GM13976 (cell line): ENCODE measurements around the gene REEP6.
"Not testable (repeated sequence)": the region's sequence is repeated elsewhere in the genome, so short reads cannot be mapped to it uniquely, and the experiment has no call there.

Experiments used
- DNase-seq: peaks from one replicate; pipeline ENCODE4 v3.0.0; 2012; ENCODE audit warnings: low spot score
- in situ Hi-C: fragments of 300-500 bp; cut with MboI; formaldehyde crosslinking; loops from one replicate; pipeline ENCODE4 v1.12.0; 2022; ENCODE audit warnings: low sequenced_read_pairs, mixed read lengths, inconsistent platforms; ENCODE audit not compliant: unreplicated experiment
- TF ChIP-seq, protein P1 (sequence below): IDR thresholded peaks from 2 replicates; pipeline ENCODE4 v1.5.1; 2012; ENCODE audit warnings: borderline replicate concordance, mild to moderate bottlenecking; ENCODE audit not compliant: insufficient read depth; ENCODE audit errors: extremely low read depth, missing control alignments, control extremely low read depth

REEP6 gene

DNA sequence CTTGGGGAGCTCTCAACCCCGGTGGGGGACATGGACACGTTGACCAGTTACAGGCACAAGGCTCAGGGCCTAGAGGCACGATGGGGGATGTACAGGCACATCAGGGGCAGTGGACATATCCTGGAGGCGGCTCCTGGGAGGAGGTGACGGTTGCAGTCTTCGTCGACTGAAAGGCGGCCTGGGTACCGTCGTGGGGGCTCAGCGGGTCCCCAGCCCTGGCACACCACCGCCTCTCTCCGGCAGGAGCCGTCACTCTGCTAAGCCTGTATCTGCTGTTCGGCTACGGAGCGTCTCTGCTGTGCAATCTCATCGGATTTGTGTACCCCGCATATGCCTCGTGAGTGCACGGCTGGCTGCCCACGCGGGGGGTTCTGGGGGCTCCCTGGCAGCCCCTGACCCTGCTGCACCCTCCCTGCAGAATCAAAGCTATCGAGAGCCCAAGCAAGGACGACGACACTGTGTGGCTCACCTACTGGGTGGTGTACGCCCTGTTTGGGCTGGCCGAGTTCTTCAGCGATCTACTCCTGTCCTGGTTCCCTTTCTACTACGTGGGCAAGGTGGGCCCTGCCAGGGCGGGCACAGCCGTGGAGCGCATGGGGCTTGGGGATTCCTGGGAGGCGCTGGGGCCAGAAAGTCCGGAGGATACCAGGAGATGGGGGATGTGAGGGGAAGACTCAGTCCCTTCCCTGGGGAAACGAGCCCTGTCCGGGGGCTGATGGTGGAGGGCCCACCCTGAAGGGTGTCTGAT, 4.2 kb downstream of the REEP6 start:
- TF ChIP-seq, protein P1, sequence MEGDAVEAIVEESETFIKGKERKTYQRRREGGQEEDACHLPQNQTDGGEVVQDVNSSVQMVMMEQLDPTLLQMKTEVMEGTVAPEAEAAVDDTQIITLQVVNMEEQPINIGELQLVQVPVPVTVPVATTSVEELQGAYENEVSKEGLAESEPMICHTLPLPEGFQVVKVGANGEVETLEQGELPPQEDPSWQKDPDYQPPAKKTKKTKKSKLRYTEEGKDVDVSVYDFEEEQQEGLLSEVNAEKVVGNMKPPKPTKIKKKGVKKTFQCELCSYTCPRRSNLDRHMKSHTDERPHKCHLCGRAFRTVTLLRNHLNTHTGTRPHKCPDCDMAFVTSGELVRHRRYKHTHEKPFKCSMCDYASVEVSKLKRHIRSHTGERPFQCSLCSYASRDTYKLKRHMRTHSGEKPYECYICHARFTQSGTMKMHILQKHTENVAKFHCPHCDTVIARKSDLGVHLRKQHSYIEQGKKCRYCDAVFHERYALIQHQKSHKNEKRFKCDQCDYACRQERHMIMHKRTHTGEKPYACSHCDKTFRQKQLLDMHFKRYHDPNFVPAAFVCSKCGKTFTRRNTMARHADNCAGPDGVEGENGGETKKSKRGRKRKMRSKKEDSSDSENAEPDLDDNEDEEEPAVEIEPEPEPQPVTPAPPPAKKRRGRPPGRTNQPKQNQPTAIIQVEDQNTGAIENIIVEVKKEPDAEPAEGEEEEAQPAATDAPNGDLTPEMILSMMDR = no peak
- in situ Hi-C loops = no loop called here
- no peak for DNase-seq

DNA sequence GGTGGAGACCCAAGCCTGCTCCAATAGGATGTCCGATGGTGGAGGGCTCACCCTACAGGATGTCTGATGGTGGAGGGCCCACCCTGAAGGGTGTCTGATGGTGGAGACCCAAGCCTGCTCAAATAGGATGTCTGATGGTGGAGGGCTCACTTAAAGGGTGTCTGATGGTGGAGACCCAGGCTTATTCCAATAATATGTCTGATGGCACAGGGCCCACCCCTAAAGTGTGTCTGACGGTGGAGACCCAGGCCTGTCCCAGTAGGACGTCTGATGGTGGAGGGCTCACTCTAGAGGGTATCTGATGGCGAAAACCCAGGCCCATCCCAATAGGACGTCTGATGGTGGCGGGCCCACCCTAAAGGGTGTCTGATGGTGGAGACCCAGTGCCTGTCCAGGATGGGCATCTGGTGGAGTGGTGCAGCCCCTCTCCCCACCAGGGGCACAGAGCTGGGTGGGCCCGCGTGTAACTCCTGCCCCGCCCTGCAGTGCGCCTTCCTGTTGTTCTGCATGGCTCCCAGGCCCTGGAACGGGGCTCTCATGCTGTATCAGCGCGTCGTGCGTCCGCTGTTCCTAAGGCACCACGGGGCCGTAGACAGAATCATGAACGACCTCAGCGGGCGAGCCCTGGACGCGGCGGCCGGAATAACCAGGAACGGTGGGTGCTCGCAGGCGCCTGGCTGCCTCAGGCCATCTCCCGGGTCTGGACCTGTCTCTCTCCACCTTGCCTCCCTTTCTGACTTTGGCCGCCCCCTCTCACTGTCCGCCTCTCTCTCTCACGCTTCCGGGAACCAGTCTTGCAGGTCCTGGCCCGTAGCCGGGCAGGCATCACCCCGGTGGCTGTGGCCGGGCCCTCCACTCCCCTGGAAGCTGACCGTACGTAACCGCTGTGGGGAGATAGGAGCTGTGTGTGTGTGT, 5.1 kb downstream of the REEP6 start:
- in situ Hi-C loops = no loop called here
- TF ChIP-seq, protein P1 = no peak
- DNase-seq = no peak

DNA sequence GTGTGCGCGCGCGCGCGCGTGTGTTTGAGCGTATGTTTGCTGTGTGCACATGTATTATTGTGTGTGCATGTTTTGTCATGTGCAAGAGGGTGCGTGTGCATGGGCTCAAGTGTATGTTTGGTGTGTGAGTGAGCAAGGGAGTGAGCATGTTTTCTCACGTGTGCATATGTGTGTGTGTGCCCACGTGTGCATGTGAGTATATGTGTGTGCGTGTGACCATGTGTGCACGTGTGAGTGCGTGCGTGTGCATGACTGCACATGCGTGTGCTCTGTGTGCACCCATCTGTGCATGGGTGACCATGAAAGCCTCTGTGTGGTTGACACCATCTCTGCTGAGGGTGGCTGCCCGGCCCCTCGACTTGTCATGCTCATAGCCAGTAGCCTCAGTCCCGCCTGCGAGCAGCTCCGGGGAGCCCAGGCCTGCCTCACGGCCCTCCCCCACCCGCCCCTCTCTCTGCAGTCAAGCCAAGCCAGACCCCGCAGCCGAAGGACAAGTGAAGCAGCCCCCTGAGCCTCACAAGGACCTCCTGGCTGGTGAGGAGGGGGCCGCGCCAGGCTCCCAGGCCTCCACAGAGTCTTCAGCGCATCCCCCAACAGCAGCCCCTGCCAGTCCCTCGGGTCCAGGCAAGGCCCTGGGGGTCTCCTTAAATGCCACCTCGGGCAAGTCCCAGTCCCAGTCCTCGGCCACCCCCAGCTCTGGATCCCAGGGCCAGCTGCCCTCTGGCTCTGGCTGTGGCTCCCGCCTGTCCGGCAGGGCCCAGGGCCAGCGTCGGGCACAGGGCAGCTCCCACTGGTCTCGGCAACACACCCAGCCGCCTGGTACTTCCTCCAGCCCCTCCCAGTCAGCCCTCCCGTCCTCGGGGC, 6.0 kb downstream of the REEP6 start:
- DNase-seq = no peak
- TF ChIP-seq, protein P1 = no peak
- in situ Hi-C loops = no loop called here

DNA sequence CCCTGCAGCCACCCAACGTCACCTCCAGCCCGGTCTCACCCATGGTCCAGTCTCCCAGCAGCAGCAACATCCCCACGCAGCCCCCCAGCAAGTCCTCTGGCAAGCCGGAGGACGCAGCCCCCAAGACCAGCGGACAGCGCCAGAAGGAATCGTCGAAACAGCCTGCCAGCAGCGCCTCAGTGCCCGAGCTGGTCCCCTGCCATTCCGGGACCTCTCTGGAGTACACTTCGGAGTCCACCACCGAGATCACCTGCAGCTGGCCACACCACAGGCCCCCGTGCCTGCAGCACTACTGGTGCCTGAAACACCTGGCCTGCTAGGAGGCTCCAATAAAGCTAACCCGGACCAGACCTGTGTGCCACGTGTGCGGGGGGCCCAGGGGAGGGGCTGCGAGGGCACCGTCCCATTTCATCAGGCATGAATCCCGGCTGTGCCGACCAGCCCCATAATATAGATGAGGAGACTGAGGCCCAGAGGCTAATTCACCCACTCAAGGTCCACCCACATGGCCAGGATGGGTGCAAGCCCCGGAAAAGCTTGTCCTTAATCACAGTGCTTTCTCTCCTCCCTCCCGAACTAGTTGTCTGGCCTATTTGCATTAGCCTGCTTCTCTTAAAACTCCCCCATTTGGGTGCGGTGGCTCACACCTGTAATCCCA, 6.7 kb downstream of the REEP6 start:
- in situ Hi-C loops = no loop called here
- TF ChIP-seq, protein P1 = no peak
- DNase-seq = no peak

DNA sequence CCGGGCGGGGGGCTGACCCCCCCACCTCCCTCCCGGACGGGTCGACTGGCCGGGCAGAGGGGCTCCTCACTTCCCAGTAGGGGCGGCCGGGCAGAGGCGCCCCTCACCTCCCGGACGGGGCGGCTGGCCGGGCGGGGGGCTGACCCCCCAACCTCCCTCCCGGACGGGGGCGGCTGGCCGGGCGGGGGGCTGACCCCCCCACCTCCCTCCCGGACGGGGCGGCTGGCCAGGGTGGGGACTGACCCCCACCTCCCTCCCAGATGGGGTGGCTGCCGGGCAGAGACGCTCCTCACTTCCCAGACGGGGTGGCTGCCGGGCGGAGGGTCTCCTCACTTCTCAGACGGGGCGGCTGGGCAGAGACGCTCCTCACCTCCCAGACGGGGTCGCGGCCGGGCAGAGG, 8.2 kb downstream of the REEP6 start:
- in situ Hi-C loops, DNase-seq: not testable (repeated sequence)

DNA sequence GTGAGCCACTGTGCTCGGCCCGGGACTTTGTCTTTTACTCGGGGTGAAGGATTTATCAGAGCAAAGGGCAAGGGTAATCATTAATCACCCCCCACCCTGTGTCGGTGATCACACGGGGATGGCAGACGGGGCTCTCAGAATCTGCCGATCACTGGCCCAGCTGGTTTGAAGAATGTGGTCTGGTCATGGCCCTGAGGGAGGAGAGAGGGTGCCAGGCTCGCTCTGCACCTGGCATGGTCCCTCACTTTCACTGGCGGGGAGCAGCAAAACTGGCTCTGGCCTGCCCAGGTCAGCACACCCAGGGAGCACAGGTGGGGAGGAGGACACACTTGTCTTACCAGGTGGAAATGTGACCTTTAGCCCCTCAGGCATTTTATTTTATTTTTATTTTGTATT, 10.2 kb downstream of the REEP6 start:
- TF ChIP-seq, protein P1 = no peak
- no peak for DNase-seq
- in situ Hi-C loops = no loop called here
